ENCODE measurements around the gene PGLYRP4. TPM values are rescaled to one million over a fixed set of nuclear protein-coding genes. Genes with fewer than 3 reads are reported as not detected.

The PGLYRP4 gene
- total RNA-seq, 1 donor from 2014 or later: 0.31 TPM

DNA sequence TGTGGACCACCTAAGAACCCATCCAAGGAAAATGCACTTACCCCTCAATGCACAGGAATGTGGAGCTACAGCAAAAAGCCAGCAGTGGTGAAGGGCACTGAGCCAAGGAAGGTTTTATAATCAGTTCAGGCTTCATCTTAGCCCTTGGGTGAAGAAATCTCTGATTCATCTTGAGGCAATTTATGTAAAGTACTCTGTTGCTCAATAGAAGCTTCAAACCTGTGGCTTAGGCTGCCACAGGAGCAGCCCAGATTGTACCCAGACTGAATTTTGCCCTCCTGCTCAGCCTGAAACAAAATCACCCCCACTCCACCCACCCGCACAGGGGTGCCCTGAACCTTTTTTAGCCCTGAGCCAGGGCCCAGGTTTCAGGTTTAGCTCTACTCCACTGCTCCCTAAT lies 26.9 kb upstream of the PGLYRP4 start, which contains the start of gene S100A12:
TSS of gene S100A12 (minus strand) at position 111 of the 400 bp plus-strand sequence. CDS start 1,029 bp downstream, outside the sequence.
- DNase-seq: no peak

DNA sequence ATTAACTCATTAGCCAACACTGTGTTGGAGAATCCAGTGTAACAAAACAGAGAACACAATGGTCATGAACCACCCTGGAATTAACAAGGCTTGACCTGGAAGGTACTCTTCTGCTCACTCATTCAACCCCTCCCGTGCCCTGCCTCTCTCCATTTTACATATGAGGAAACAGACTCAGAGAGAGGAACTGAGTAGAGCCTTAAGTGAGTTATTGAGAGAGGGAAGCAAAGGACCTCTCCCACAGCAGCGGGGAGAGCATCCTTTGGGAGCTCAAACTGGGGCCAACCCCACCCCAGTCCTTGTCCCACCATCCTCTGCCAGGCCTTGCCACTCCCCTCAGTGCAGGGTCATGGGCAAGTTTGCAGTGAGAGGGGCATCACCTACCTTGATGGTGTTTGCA lies 25.4 kb upstream of the PGLYRP4 start:
- DNase-seq: no peak

GRCh38 chr1:153372571-153372970 lies 23.9 kb upstream of the PGLYRP4 start:
- DNase-seq: no peak

- no peak for DNase-seq
Observed at GRCh38 chr1:153371231-153371630, 22.6 kb upstream of the PGLYRP4 start.

DNA sequence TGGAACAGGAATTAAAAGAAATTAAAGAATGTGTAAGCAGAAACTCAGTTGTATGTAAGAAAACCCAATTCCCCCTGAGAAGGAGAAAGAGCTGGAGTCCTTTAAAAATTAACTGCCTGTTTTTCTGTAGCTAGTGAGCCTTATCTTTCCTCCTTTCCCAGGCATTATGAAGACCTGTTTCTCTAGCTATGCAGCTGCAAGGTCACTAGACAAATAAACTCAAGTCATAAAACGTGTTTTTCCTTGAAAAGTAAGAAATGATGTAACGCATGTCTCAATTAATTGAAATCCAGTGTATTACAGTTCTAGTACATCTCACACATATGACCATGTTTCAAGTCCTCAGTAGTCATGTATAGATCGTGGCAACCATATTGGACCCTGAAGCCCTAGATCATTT lies 21.5 kb upstream of the PGLYRP4 start:
- DNase-seq: no peak

DNA sequence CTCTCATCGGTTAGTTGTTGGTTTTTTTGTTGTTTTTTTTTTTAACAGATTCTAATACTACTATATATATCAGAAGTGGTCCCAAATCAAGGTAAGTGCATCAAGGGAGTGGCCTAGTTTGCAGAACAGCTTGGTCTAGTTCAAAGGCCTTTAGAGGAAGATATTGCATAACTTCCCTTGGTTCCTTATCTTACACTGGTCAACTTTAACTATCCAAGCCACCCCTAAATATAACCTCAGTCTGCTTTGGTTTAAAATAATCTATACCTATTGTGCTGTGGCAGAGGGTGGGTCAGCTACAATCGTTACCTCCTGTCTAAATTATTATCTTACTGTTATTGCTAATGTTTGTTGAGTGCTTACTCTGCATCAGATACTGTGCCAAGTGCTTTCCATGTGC lies 19.9 kb upstream of the PGLYRP4 start:
- no peak for DNase-seq

- no peak for DNase-seq
Observed at GRCh38 chr1:153367090-153367489, 18.4 kb upstream of the PGLYRP4 start.

DNA sequence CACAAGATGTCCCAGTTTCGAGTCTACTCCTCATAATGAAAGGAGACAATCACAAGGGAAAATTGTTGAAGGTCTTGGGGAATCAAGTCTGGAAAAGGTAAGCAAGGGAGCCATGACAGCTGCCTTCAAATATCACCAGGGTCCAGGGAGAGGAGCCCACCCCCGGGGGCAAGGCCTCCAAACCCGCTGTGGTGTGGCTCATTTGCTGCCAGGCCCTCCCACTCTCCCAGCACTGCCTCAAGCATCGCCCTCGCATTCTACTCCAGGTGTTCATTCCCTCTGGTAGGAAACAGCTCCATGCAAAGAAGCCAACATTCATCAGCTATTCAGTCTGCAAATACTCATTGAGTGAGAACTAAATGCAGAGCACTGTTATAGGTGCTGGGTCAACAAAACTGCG lies 17.6 kb upstream of the PGLYRP4 start:
- no peak for DNase-seq

- DNase-seq: no peak
Observed at GRCh38 chr1:153365696-153366095, 17.1 kb upstream of the PGLYRP4 start.

- peak; percentile 52 for DNase-seq
Observed at GRCh38 chr1:153364766-153365666, 16.4 kb upstream of the PGLYRP4 start.

DNA sequence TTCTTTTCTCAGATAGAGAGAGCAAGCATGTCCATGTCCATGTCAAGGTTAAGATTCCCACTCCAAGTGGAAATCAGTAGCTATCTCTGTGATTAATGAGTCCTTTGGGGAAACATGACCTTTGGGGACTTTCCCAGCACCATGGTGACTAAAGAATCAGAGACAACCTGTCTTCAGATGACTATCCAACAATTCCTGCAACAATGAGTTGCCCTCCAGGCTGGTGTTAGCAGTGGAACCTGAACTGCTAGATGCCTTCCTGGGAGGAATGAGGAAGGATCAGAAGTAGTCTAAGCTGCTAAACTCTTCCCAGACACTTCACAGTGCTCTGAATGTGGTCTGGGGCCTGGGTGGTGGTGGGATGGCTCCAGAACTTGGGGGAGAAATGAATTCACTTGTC lies 15.5 kb upstream of the PGLYRP4 start:
- no peak for DNase-seq

GRCh38 chr1:153363641-153364040 lies 15.0 kb upstream of the PGLYRP4 start:
- DNase-seq: no peak

GRCh38 chr1:153362187-153362775 lies 13.6 kb upstream of the PGLYRP4 start:
- no peak for DNase-seq

DNA sequence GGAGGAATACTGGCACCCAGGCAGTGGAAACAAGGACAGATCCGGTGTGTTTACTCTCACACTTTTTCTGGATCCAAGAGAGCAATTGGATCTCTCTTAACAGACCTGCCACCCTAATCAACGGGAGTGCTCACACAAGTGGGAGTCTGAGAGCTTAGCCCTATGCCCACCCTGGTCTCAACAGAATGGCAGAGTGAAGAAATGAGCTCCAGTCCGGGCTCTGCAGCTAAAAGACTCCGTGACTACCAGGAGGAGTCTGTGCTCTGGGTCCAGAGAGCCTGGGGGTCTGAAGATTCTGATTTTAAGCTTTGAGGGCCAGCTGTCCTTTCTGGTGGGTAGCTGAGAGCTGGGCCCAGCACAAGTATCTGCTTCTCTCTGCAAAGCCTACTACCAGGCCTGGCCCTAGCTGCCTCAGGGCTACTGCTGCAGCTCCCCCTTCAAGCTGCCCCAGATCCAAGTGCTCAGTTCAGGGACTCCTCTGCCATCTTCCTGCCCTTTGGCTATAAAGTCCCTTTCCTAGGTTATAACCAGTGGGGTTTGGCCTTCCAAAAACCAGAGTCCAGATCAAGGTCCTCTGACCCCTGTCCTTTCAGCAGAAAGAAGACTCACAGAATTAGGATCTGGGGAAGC lies 13.0 kb upstream of the PGLYRP4 start:
- DNase-seq: no peak

DNA sequence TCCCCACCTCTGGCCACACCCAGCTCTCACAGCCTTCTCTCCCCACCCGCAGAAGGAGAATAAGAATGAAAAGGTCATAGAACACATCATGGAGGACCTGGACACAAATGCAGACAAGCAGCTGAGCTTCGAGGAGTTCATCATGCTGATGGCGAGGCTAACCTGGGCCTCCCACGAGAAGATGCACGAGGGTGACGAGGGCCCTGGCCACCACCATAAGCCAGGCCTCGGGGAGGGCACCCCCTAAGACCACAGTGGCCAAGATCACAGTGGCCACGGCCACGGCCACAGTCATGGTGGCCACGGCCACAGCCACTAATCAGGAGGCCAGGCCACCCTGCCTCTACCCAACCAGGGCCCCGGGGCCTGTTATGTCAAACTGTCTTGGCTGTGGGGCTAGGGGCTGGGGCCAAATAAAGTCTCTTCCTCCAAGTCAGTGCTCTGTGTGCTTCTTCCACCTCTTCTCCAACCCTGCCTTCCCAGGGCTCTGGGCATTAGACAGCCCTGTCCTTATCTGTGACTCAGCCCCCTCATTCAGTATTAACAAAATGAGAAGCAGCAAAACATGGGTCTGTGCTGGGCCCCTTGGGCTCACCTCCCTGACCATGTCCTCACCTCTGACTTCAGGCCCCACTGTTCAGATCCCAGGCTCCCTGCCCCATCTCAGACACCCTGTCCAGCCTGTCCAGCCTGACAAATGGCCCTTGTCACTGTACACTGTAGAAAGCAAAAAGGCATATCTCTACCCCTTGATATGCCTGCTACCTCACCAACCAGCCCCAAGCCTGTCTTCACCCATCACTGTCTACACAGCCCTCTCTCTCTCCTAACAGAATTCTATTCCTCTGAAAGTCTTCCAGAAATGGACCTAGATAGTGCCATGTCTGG lies 12.2 kb upstream of the PGLYRP4 start:
- DNase-seq: no peak

DNA sequence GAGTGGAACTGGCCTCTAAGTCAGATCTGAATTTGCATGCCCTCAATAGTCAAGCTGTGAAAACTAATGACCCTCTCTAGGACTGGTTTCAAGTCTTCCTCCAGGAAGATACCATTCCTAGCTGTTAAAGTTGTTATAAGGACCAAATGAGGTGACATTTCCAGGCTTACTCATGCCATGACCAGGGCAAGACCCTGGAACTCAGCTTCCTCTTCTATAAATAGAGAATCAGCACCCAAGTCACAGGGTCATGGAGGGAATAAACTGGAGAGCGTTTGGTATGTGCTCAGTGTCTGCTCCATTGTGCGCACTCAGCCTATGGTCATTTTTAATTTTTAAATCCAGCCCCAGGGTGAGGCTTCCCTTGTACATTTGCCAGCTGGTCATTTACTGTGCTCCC lies 11.5 kb upstream of the PGLYRP4 start:
- DNase-seq: no peak

- no peak for DNase-seq
Observed at GRCh38 chr1:153359241-153359640, 10.6 kb upstream of the PGLYRP4 start.

- DNase-seq: no peak
Observed at GRCh38 chr1:153358691-153358975, 10.0 kb upstream of the PGLYRP4 start.

DNA sequence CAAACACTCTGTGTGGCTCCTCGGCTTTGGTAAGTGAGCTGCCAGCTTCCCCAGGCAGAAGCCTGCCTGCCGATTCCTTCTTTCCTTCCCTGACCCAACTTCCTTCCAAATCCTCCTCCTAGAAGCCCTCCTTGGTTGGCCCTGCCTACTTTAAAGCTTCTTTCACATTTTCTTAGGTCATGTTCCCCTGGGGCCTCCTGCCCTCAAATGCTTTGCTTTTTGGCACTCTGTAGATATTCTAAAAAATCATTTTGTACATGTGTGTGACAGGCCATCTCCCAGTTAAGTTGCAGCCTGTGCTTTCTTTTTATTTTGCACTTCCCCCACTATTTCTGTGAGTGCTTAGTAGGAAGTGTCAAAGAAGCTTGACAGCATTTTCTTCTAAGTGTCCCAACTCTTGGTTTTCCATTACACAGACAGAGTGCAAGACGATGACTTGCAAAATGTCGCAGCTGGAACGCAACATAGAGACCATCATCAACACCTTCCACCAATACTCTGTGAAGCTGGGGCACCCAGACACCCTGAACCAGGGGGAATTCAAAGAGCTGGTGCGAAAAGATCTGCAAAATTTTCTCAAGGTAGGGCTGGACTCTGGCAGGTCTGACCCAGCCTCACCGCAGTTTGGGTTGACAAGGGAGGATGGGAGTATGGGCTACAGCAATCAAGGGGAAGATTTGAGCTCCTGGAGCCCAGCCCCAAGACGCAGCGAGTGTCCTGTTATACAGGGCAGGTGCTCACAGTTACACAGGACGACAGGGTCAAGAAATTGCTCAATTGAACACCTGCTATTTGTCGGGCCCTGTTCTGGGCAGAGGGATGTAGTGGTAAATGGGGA lies 9.4 kb upstream of the PGLYRP4 start, which contains the start of gene S100A9:
TSS of gene S100A9 (plus strand) at position 2 of the 838 bp plus-strand sequence. CDS start at position 432, 430 bp downstream.
- DNase-seq: no peak

GRCh38 chr1:153357076-153357852 lies 8.6 kb upstream of the PGLYRP4 start:
- no peak for DNase-seq

Data from tongue (tissue), 2 donors.